H1 (cell line): ENCODE data around the gene ACTN4. TPM values are rescaled to one million over a fixed set of nuclear protein-coding genes. Genes with fewer than 3 reads are reported as not detected.

ENCODE experiments used
- CHD7 ChIP-seq: fragments of 300-600 bp; sonication (generic); IDR thresholded peaks from 2 replicates; pipeline ENCODE4 v1.7.1; 2012; ENCODE audit warnings: low read length, moderate library complexity, mild to moderate bottlenecking, inconsistent platforms; ENCODE audit not compliant: insufficient replicate concordance
- FOSL1 ChIP-seq: IDR thresholded peaks from 2 replicates; pipeline ENCODE4 v1.6.1; 2011; ENCODE audit warnings: mild to moderate bottlenecking, low read depth, low read length, moderate library complexity; ENCODE audit not compliant: insufficient read depth
- PHF8 ChIP-seq: fragments of 200-600 bp; sonication (generic); conservative IDR thresholded peaks from 2 replicates; pipeline ENCODE4 v1.7.1; 2012; ENCODE audit warnings: low read depth, mild to moderate bottlenecking, inconsistent platforms, low read length, moderate library complexity
- POLR2A ChIP-seq, 2 experiments: IDR thresholded peaks; 1 replicate in 1 of 2; 2 replicates in 1 of 2; pipeline ENCODE4 v1.6.1; 2011; ENCODE audit warnings: low read depth in 2 of 2, low read length in 2 of 2, mild to moderate bottlenecking in 2 of 2; ENCODE audit errors: control extremely low read depth in 1 of 2
- SP2 ChIP-seq: IDR thresholded peaks from 2 replicates; pipeline ENCODE4 v1.6.1; 2012; ENCODE audit warnings: mild to moderate bottlenecking, low read length, inconsistent platforms
- polyA plus RNA-seq, 7 experiments: library from polyadenylated mRNA; depleted of rRNA in 3 of 7; stranded (reverse) in 5 of 7; unstranded in 2 of 7; fragments of >200 nt in 5 of 7; fragments of 200-250 nt in 2 of 7; gene quantifications; 1 replicate in 5 of 7; 2 replicates in 1 of 7; 4 replicates in 1 of 7; pipeline versions ENCODE4 v1.2.1 to v1.2.3, GENCODE V29; 2011 to 2013; ENCODE audit warnings: missing spikeins in 2 of 7, mixed read lengths in 2 of 7
- total RNA-seq: library from RNA; stranded (reverse); fragmentation: NEBNext Ultra II Directional; extraction: Animal tissue kit (Norgen Biotek cat#: 25700); gene quantifications from 2 replicates; pipeline ENCODE4 v1.2.1, GENCODE V29; 2021

The ACTN4 gene
- total and polyA plus RNA-seq, 2 of the 8 experiments (the other 6 are each of a cell fraction or from before 2014, with no cell fraction given) = 211 to 520 TPM

GRCh38 chr19:38644719-38645118 is 2.7 kb upstream of the ACTN4 start (continued):
- TF ChIP-seq CHD7 = no peak
- no peak for TF ChIP-seq PHF8
- no peak for TF ChIP-seq SP2
- no peak for TF ChIP-seq POLR2A (IDR thresholded peaks at IDR 0.05; ENCODE audit: control extremely low read depth in 1 of 2, low read depth in 2 of 2, low read length in 2 of 2)
- no peak for TF ChIP-seq FOSL1
